Right kidney (tissue), 1 donor: Measurements from ENCODE around the gene ZFP57.
"Not testable (repeated sequence)": the region's sequence is repeated elsewhere in the genome, so short reads cannot be mapped to it uniquely, and the experiment has no call there.

Experiments
- DNase-seq: peaks from one replicate; pipeline ENCODE4 v3.0.0-alpha.2; 2016

Gene ZFP57

GRCh38 chr6:29696147-29697125 is 15.5 kb upstream of the ZFP57 start:
- no peak for DNase-seq

- DNase-seq = no peak
Measured at GRCh38 chr6:29694637-29695036, 13.7 kb upstream of the ZFP57 start.

- no peak for DNase-seq
Measured at GRCh38 chr6:29685718-29686326, 4.9 kb upstream of the ZFP57 start.

- no peak for DNase-seq
Measured at GRCh38 chr6:29681811-29682210, 859 bp upstream of the ZFP57 start.

- no peak for DNase-seq
Measured at GRCh38 chr6:29680416-29680815, 536 bp downstream of the ZFP57 start.

GRCh38 chr6:29679962-29680361 is 990 bp downstream of the ZFP57 start:
- no peak for DNase-seq

GRCh38 chr6:29678114-29678513 is 2.8 kb downstream of the ZFP57 start:
- no peak for DNase-seq

- no peak for DNase-seq
Measured at GRCh38 chr6:29676981-29677601, 3.9 kb downstream of the ZFP57 start.

GRCh38 chr6:29675561-29675960 is 5.4 kb downstream of the ZFP57 start:
- DNase-seq = no peak

GRCh38 chr6:29674008-29674407 is 6.9 kb downstream of the ZFP57 start:
- no peak for DNase-seq

GRCh38 chr6:29673161-29673560 is 7.8 kb downstream of the ZFP57 start:
- DNase-seq = no peak

- not testable (repeated sequence) for DNase-seq
Measured at GRCh38 chr6:29672116-29672515, 8.8 kb downstream of the ZFP57 start.

- DNase-seq = no peak
Measured at GRCh38 chr6:29671026-29671425, 9.9 kb downstream of the ZFP57 start.

- no peak for DNase-seq
Measured at GRCh38 chr6:29667158-29667557, 13.8 kb downstream of the ZFP57 start.

- no peak for DNase-seq
Measured at GRCh38 chr6:29666826-29667130, 14.2 kb downstream of the ZFP57 start.

GRCh38 chr6:29665942-29666825 is 14.8 kb downstream of the ZFP57 start:
- DNase-seq = no peak

GRCh38 chr6:29663300-29664042 is 17.5 kb downstream of the ZFP57 start:
- no peak for DNase-seq

GRCh38 chr6:29661502-29662141 is 19.3 kb downstream of the ZFP57 start:
- not testable (repeated sequence) for DNase-seq

- DNase-seq = no peak
Measured at GRCh38 chr6:29661071-29661470, 19.9 kb downstream of the ZFP57 start.

GRCh38 chr6:29656798-29657197 is 24.2 kb downstream of the ZFP57 start, which contains the start of gene MOG:
MOG (plus strand) TSS chr6:29657092; CDS start chr6:29657210, 118 bp downstream.
- DNase-seq = no peak

- DNase-seq = no peak
Measured at GRCh38 chr6:29656157-29656556, 24.8 kb downstream of the ZFP57 start.
